ENCODE measurements around the gene POLK.
"Not testable (repeated sequence)": the region's sequence is repeated elsewhere in the genome, so short reads cannot be mapped to it uniquely, and the experiment has no call there.

The POLK gene

DNA sequence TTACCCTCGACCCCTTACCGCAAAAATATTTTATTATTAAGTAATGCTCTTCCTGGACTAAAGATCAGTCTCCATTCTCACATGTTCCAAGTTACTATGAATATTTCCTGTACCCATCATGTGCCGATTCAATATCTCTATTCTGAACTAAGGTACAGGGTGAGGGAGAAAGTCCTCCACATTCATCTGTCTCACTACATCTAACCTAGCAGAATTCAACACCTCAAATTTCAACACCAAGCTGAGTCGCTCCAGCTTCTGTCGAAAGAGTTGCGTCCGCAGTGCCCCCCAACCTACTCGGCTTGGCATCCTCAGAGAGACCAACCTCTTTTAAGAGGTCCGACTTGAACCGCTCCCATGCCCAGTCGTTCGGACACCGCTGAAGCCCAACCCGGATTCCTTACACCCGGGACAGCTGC, 1.3 kb upstream of the POLK start:
- no peak for DNase-seq (ENCODE audit: low read depth in 2 of 2)

DNA sequence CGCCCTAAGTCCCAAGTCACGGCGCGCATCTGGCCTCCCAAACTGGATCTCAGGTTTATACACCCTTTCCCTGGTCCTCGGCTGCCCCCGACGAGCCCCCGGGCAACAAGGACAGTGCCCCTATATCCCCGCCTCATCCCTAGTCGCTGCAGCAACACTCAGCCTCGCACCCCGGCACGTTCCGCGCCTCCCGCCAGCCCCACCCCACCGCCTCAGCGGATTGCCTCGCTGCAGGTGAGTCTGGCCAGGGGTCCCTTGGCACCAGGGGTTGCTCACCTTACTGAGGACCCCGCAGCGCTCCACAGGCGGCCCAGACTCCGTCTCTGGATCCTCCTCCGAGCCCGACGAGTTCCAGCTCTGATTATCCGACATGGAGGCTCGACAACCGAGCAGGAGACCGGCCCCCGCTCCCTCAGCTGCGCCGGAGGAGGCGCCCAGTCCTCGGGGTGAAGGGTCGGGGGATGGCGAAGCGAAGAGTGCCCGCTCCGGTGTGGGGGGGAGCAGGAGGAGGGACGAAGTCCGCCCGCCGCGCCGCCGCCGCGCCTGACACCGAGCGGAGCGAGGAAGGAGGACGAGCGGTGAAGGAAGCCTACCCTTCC, 756 bp upstream of the POLK start:
- DNase-seq (ENCODE audit: low read depth in 2 of 2), result no peak

DNA sequence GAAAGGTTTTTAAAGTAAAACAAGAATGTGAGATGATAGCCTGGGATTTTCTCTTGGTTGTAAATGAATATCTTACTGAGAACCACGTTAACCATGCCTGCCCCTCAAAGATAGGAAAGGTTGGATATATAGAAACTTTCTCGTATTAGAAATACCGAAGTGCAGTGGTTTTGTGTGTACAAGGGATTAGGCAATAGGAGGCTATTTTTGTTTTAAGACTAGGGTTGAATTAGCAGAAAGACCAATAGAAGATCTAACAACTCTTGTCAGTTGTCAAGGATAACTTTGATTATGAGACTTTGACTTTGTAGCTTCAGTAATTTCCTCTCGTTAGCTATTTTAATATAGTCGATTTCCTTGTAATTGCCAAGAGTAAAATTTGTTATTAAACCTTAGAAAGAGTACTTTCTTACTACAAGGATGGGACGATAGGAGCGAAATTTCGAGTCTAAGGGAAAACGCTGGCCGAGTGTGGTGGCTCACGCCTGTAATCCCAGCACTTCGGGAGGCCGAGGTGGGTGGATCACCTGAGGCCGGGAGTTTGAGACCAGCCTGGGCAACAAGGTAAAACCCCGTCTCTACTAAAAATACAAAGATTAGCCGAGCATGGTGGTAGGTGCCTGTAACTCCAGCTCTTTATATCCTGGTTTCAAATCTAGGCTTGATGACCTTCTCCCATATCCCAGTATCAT, 838 bp downstream of the POLK start:
- DNase-seq (ENCODE audit: low read depth in 2 of 2), result no peak

DNA sequence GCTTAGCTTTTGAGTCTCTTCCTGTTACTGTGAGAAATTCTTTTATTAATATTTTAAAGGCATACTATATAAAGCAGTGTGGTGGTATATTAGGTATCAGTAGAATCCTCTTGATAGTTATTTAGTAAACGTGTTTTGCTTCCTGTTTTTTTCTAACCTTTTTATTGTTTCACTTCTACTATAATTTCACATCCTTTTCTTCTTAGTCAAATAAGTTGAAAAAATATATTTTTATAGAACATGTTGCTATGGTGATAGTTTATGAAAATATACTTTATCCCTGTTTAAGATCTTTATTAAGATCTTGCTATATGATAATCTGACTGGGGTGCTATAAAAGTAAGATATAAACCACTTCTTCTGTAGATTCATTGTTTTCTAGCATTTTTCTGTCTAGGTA, 2.1 kb downstream of the POLK start:
- no peak for DNase-seq (ENCODE audit: low read depth in 2 of 2)

DNA sequence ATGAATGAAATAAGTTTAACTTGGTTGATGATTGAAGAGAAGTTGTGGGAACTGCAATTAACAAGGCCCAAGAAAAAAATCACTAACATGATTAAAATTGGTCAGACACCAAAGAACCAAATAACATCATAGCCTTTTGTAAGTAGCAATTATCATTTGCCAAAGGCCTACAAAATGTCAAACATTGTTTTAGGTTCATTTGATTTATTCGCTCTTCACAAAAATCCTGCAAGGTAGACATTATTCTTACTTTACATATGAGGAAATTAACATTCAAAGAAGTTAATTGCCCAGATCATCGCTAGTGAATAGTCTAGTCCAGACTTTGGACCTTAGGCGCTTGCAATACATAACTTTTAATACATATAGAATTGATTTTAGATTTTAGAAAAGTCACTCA, 2.6 kb downstream of the POLK start:
- no peak for DNase-seq (ENCODE audit: low read depth in 2 of 2)

DNA sequence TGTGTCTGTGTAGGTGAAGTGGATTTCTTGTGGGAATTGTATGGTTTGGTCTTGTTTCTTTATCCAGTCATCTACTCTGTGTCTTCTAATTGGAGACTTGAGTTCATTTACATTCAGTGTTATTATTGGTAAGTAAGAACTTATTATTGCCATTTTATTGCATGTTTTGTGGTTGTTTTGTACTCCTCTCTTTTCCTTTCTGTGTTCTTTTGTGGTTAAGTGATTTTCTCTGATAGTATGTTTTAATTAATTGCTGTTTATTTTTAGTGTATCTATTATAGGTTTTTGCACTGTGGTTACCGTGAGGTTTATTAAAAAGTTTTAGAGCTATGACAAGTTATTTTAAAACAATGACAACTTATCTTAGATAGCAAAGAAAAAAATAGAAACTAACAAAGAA, 8.1 kb downstream of the POLK start:
- DNase-seq (ENCODE audit: low read depth in 2 of 2), result no peak

- no peak for DNase-seq (ENCODE audit: low read depth in 2 of 2)
These were observed 9.5 kb downstream of the POLK start for GRCh38 chr5:75521195-75521594.

DNA sequence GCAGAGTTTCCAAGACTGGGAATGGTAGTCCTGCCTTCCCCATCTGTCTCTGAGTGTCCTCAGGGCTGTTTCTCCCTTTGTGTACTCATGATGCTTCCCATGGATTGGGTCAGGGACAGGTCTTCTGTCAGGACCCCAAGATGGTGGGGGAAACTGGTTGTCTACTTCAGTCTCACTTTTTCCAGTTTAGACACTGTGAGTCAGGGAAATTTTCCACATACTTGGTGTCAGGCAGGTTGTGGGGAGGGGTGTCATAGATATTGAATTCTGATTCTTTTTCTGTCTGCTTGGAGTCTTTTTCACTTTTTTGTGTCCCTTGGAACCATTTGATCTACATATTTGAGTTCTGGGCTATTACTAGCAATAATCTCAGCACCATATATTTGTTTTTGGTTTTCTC, 10.3 kb downstream of the POLK start:
- no peak for DNase-seq (ENCODE audit: low read depth in 2 of 2)

- DNase-seq (ENCODE audit: low read depth in 2 of 2), result no peak
These were observed 10.9 kb downstream of the POLK start for GRCh38 chr5:75522542-75522941.

DNA sequence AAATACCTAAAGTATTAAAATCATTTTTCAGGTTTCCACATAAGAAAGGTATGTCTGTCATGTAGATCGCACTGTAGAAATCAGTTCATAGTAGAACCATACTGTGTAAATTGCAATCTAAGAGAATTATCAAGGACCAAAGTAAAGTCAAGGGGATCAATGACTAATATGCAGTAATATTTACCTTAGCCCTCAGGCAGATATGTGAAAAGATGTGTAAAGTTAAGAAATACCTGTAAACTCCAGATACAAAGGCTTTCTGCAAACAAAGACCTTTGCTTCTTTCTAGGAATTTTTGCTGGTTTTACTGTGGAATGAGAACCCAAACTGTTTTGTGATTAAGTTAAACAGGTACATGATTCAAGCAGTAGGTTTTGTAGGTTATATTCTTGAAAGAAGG, 11.6 kb downstream of the POLK start:
- no peak for DNase-seq (ENCODE audit: low read depth in 2 of 2)

DNA sequence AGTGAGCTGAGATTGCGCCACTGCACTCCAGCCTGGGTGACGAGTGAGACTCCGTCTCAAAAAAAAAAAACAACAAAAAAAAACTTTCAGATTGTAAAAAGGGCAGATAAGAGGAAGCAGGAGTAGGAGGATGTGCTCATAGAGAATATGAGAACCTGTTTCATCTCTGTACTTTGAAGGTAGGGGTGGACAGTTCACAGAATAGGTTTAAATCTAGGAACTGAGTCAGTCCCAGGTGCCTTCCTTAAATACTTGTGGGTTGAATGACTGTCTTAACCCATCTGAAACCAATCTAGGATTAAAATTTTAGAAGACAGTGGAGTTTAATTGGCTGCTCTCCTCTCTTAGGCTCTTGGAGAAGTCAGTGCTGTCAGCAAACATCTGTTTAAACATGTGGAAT, 12.4 kb downstream of the POLK start:
- no peak for DNase-seq (ENCODE audit: low read depth in 2 of 2)

DNA sequence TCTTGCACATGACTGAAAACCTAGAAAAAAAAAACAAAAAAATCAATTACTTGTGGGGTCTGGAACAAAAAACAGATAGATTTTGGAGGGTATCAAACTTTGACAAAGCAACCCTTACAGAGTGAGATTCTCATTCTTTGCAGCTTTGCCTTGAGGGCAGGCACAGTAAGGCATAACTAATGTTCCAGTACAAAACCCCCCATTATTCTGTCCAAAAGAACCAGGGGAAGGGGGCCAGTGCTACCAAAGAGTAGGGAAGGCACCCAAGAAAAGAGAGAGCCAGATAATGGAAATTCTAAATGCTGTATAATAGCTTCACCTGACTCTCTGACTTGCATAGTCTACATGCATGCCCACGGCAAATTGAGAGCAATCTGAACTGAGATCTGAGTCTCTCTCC, 12.9 kb downstream of the POLK start:
- no peak for DNase-seq (ENCODE audit: low read depth in 2 of 2)

GRCh38 chr5:75525344-75525743, 13.7 kb downstream of the POLK start:
- DNase-seq (ENCODE audit: low read depth in 2 of 2), result no peak

- DNase-seq (ENCODE audit: low read depth in 2 of 2), result no peak
These were observed 14.4 kb downstream of the POLK start for GRCh38 chr5:75526070-75526469.

DNA sequence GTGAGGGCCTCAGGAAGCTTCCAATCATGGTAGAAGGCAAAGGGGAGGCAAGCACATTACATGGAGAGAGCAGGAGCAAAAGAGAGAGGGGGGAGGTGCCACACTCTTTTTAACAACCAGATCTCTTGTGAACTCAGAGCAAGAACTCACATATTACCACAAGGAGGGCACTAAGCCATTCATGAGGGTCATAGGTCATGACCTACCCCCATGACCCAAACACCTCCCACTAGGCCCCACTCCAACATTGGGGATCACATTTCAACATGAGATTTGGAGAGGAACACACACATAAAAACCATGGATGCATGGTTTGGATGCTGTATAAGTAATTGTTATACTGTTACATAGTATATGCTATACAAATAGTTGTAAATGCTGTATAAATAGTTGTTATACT, 17.5 kb downstream of the POLK start:
- DNase-seq (ENCODE audit: low read depth in 2 of 2), result no peak

GRCh38 chr5:75532190-75532589, 20.5 kb downstream of the POLK start:
- DNase-seq (ENCODE audit: low read depth in 2 of 2), result no peak

DNA sequence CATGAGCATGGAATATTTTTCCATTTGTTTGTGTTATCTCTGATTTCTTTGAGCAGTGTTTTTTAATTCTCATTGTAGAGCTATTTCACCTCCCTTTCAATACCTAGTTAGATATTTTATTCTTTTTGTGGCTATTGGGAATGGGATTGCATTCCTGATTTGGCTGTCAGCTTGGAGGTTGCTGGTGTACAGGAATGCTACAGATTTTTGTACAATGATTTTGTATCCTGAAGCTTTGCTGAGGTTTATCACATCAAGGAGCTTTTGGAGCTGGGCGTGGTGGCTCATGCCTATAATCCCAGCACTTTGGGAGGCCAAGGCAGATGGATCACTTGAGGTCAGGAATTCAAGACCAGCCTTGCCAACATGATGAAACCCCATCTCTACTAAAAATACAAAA, 22.0 kb downstream of the POLK start:
- DNase-seq (ENCODE audit: low read depth in 2 of 2), result not testable (repeated sequence)

- DNase-seq (ENCODE audit: low read depth in 2 of 2), result no peak
These were observed 23.0 kb downstream of the POLK start for GRCh38 chr5:75534734-75535133.

GRCh38 chr5:75536147-75536546, 24.5 kb downstream of the POLK start:
- no peak for DNase-seq (ENCODE audit: low read depth in 2 of 2)

- DNase-seq (ENCODE audit: low read depth in 2 of 2), result no peak
These were observed 25.1 kb downstream of the POLK start for GRCh38 chr5:75536694-75537360.

DNA sequence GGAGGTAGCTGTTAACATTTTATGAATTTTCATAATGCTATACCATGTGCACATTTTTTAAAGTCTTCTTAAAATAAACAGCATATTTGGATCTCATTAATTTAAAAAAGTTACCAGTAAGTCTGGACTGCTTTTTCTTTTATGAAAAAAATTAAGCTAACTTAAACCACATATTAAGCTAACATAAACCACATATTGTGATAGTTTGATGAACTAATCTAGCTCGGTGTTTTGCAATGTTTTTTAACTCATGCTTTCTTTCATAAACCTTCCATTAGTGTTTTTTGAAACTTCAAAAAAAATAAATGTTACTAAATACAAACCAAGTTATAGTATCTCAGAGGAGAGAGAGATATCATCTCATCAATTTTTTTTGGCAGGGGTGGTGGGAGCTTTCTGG, 26.5 kb downstream of the POLK start:
- no peak for DNase-seq (ENCODE audit: low read depth in 2 of 2)

DNA sequence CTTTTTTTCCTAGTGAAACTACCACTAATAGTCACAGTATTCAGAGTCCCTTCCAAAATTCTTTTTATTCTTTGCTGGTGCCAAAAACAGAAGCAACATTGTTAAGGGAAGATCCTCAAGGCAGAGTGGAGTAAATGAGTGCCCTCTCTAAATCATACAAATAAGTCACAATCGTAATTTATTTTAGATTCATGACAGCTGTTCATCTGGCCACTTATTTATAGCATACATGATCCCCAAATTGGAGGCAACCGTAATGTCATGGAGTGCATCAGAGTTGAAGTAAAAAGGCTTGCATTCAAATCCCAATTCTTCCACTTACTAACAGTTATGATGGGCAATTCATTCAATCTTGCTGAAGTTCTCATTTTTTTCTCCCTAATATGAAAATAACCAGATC, 33.4 kb downstream of the POLK start:
- no peak for DNase-seq (ENCODE audit: low read depth in 2 of 2)

GRCh38 chr5:75546830-75547229, 35.1 kb downstream of the POLK start:
- DNase-seq (ENCODE audit: low read depth in 2 of 2), result no peak
